Measurements from ENCODE around the gene WWC2. TPM values are rescaled to one million over a fixed set of nuclear protein-coding genes. Genes with fewer than 3 reads are reported as not detected.
A peak's percentile ranks its signal among the peaks of the same experiment; 100 is the strongest.

WWC2 gene
- total RNA-seq, 1 donor from 2014 or later = 24.6 TPM

DNA sequence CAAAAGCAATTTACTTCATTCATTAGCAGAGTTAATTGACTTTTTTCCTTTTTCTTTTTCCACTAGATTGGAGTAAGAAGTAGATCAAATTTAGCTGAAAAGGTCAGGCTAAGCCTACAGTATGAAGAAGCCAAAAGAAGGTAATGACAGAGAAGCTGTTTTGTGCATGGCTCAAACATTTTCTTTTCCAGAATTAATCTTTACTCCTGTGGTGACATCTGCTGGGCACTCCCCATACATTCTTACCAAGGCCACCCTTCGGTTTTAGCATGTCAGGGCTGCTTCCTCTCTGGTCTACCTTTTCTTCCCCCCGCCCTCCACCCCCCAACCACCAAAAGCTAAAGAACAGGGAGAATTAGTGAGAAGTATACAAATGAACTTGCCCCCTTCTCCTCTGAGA is 150.8 kb downstream of the WWC2 start:
- DNase-seq (ENCODE audit: extremely low spot score, unreplicated experiment) = no peak
- H3K36me3 Mint-ChIP-seq = peaks cover 8% of the 10 kb centered on the region
- H3K27ac Mint-ChIP-seq = no peak overlapping the region
- H3K27me3 Mint-ChIP-seq = no peaks in the 10 kb centered on the region
- H3K4me3 Mint-ChIP-seq = no peak overlapping the region
- no peaks in the 10 kb centered on the region for H3K9me3 Mint-ChIP-seq
- TF ChIP-seq, protein P1, sequence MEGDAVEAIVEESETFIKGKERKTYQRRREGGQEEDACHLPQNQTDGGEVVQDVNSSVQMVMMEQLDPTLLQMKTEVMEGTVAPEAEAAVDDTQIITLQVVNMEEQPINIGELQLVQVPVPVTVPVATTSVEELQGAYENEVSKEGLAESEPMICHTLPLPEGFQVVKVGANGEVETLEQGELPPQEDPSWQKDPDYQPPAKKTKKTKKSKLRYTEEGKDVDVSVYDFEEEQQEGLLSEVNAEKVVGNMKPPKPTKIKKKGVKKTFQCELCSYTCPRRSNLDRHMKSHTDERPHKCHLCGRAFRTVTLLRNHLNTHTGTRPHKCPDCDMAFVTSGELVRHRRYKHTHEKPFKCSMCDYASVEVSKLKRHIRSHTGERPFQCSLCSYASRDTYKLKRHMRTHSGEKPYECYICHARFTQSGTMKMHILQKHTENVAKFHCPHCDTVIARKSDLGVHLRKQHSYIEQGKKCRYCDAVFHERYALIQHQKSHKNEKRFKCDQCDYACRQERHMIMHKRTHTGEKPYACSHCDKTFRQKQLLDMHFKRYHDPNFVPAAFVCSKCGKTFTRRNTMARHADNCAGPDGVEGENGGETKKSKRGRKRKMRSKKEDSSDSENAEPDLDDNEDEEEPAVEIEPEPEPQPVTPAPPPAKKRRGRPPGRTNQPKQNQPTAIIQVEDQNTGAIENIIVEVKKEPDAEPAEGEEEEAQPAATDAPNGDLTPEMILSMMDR (conservative IDR thresholded peaks at IDR 0.05) = peak; percentile 68
- peaks cover 4% of the 10 kb centered on the region for H3K4me1 Mint-ChIP-seq (ENCODE audit: unreplicated experiment)

DNA sequence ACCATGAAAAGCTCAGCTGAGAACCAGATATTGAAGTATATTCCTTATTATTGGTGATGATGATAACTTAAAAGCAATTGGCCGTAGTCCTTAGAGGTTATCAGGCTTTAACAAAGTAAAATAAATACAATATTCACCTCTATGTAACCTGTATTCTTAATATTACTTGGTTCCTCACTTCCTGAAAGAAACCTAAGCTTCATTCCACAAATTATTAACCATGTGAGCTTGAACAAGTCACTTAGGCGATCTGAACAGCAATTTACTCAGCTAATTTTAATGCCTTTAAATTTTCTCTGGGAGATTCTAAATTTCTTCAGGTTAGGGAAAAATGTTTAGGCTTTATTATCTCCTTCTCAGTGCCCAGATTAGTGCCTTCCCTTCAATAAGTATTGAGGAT is 151.8 kb downstream of the WWC2 start:
- H3K36me3 Mint-ChIP-seq = peaks cover 4% of the 10 kb centered on the region
- H3K4me1 Mint-ChIP-seq (ENCODE audit: unreplicated experiment) = peaks cover 4% of the 10 kb centered on the region
- TF ChIP-seq, protein P1 (conservative IDR thresholded peaks at IDR 0.05) = no peak
- no peak overlapping the region for H3K4me3 Mint-ChIP-seq
- no peak for DNase-seq (ENCODE audit: extremely low spot score, unreplicated experiment)
- no peaks in the 10 kb centered on the region for H3K9me3 Mint-ChIP-seq
- no peaks in the 10 kb centered on the region for H3K27me3 Mint-ChIP-seq
- H3K27ac Mint-ChIP-seq = no peak overlapping the region

DNA sequence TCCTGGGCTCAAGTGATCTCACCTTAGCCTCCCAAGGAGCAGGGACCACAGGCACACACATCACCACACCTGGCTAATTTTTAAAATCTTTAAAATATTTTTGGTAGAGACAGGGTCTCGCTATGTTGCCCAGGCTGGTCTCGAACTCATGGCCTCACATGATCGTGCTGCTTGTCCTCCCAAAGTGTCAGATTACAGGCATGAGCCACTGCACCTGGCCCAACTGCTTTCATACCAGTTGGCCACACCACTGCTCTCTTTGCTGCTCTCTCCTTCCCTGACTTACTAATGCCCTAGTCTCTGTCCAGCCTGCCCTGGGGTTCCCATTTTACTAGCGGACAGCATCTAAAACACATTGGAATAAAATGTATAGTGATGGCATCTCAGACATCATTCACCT is 153.9 kb downstream of the WWC2 start:
- Mint-ChIP-seq H3K4me3 (no peak overlapping the region), H3K9me3 (no peaks in the 10 kb centered on the region), H3K27me3 (no peaks in the 10 kb centered on the region), H3K4me1 (ENCODE audit: unreplicated experiment) (peaks cover 9% of the 10 kb centered on the region), H3K27ac (no peak overlapping the region), H3K36me3 (peaks cover 4% of the 10 kb centered on the region)
- no peak for DNase-seq (ENCODE audit: extremely low spot score, unreplicated experiment)
- TF ChIP-seq, protein P1 (conservative IDR thresholded peaks at IDR 0.05) = no peak

DNA sequence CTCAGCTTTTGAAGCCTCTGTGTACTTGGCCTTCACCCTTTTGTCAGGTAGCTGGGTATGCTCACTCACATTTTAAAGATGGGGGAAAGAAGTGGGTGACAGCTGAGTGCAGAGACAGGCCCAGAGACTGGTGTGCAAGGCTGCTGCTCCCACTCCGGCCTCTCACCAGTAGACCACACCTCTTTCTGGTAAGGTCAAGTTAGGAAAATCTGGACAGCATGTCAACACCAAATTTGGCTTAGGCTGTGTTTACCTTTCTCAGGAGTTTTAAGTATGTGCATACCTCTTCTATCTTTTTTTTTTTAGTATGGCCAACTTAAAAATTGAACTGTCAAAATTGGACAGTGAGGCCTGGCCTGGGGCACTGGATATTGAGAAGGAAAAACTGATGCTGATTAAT is 154.4 kb downstream of the WWC2 start:
- Mint-ChIP-seq H3K4me3 (no peak overlapping the region), H3K27ac (no peak overlapping the region), H3K9me3 (no peaks in the 10 kb centered on the region), H3K27me3 (no peaks in the 10 kb centered on the region), H3K4me1 (ENCODE audit: unreplicated experiment) (peaks cover 9% of the 10 kb centered on the region), H3K36me3 (peaks cover 4% of the 10 kb centered on the region)
- DNase-seq (ENCODE audit: extremely low spot score, unreplicated experiment) = no peak
- TF ChIP-seq, protein P1 (conservative IDR thresholded peaks at IDR 0.05) = no peak

DNA sequence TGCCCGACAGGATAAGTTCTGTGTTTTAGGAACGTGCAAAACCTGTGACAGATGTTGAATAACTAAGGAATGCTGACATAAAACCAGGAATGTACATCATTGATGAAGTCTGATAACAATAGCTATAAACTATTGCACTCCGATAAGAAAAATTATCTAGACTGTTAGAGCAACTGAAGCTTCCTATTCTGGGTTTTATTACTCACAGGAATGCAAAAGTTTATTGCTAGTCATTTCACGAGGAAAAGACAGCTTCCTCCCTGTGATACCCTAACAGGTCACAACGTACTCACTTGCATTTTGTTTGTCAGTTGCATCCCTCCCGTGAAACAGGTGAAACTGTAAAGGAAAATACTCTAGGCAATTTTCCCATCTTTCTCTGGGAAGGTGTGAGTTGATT is 155.1 kb downstream of the WWC2 start:
- H3K4me3 Mint-ChIP-seq = no peak overlapping the region
- H3K36me3 Mint-ChIP-seq = peaks cover 5% of the 10 kb centered on the region
- no peak for DNase-seq (ENCODE audit: extremely low spot score, unreplicated experiment)
- H3K4me1 Mint-ChIP-seq (ENCODE audit: unreplicated experiment) = peaks cover 9% of the 10 kb centered on the region
- no peaks in the 10 kb centered on the region for H3K27me3 Mint-ChIP-seq
- TF ChIP-seq, protein P1 (conservative IDR thresholded peaks at IDR 0.05) = no peak
- H3K27ac Mint-ChIP-seq = no peak overlapping the region
- no peaks in the 10 kb centered on the region for H3K9me3 Mint-ChIP-seq

DNA sequence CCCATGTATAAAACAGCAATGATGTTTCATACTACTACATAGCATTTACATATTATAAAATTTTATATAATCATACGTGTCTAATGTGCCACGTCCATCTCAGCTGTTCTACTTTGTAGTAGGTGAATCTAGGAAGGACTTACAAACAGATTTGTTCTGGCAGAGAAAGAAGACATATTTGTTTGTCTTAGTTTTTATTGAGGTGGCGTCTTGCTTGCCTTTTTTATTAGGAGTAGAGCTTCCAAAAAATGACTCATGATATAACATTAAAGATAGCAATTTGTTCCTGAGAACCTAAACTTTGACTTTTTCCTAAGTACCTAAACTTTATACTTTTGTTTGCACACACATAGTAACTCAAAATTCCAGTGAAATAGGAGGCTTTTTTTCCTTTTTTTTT is 156.4 kb downstream of the WWC2 start:
- Mint-ChIP-seq H3K27me3 (no peaks in the 10 kb centered on the region), H3K27ac (no peak overlapping the region), H3K4me1 (ENCODE audit: unreplicated experiment) (peaks cover 6% of the 10 kb centered on the region), H3K36me3 (peaks cover 7% of the 10 kb centered on the region), H3K9me3 (no peaks in the 10 kb centered on the region), H3K4me3 (no peak overlapping the region)
- TF ChIP-seq, protein P1 (conservative IDR thresholded peaks at IDR 0.05) = no peak
- DNase-seq (ENCODE audit: extremely low spot score, unreplicated experiment) = no peak

Measured in type B pancreatic cell (in vitro differentiated cells).